Right lobe of liver (tissue), 4 donors: ENCODE results near the gene OPHN1.

Source experiments
- CTCF ChIP-seq, 4 donors: fragments of 200-600 bp in 3 of 4; fragments of 450-650 bp in 1 of 4; IDR thresholded peaks; one replicate each; pipeline versions ENCODE4 v1.5.1 to v1.8.0; 2016 to 2022; ENCODE audit warnings: antibody characterized with exemption in 4 of 4, mild to moderate bottlenecking in 2 of 4
- POLR2A ChIP-seq: fragments of 450-650 bp; IDR thresholded peaks from one replicate; pipeline ENCODE4 v1.6.1; 2017; ENCODE audit warnings: antibody characterized with exemption, mild to moderate bottlenecking
- donor health status: DM: no; HTN: no; CAD: no.
- donor health status: DM: no; HTN: no; CAD: no.
- donor health status: DM: no; HTN: yes; CAD: no.

GRCh38 chrX:68079961-68080360 lies 353.3 kb downstream of the OPHN1 start:
- TF ChIP-seq CTCF (IDR thresholded peaks at IDR 0.05): no peak
- no peak for TF ChIP-seq POLR2A
